Spleen (tissue), 11 donors: ENCODE results near the gene HLA-DMA. TPM values are rescaled to one million over a fixed set of nuclear protein-coding genes. Genes with fewer than 3 reads are reported as not detected.

Experiments
- DNase-seq: peaks from one replicate; pipeline ENCODE4 v3.0.0-alpha.2; 2020
- H3K27ac ChIP-seq, 8 donors: fragments of 200-600 bp; sonication (generic) in 7 of 8; 1 replicate in 4 of 8; 2 replicates in 4 of 8; pipeline versions ENCODE4 v1.5.0 to v1.8.0; 2016 to 2021; ENCODE audit warnings: inconsistent platforms in 4 of 8, mild to moderate bottlenecking in 4 of 8, moderate library complexity in 1 of 8
- H3K27me3 ChIP-seq, 7 donors: fragments of 200-600 bp; sonication (generic) in 6 of 7; replicated peaks in 1 of 7; 1 replicate in 4 of 7; 2 replicates in 3 of 7; pipeline versions ENCODE4 v1.5.0 to v1.8.0; 2016 to 2021; ENCODE audit warnings: inconsistent platforms in 3 of 7, mild to moderate bottlenecking in 1 of 7
- H3K36me3 ChIP-seq, 6 donors: fragments of 200-600 bp; sonication (generic) in 5 of 6; 1 replicate in 4 of 6; 2 replicates in 2 of 6; pipeline versions ENCODE4 v1.5.0 to v1.8.0; 2016 to 2021; ENCODE audit warnings: inconsistent platforms in 2 of 6
- H3K4me1 ChIP-seq, 6 donors: fragments of 200-600 bp; sonication (generic) in 5 of 6; 1 replicate in 3 of 6; 2 replicates in 3 of 6; pipeline versions ENCODE4 v1.5.0 to v1.8.0; 2016 to 2021; ENCODE audit warnings: inconsistent platforms in 3 of 6
- H3K4me3 ChIP-seq, 8 donors: fragments of 200-600 bp; sonication (generic) in 7 of 8; 1 replicate in 4 of 8; 2 replicates in 4 of 8; pipeline versions ENCODE4 v1.5.0 to v1.8.0; 2016 to 2021; ENCODE audit warnings: inconsistent platforms in 4 of 8, mild to moderate bottlenecking in 4 of 8, moderate library complexity in 2 of 8
- H3K9me3 ChIP-seq, 8 donors: fragments of 200-600 bp; sonication (generic) in 7 of 8; 1 replicate in 4 of 8; 2 replicates in 4 of 8; pipeline versions ENCODE4 v1.5.0 to v1.8.0; 2016 to 2021; ENCODE audit warnings: inconsistent platforms in 4 of 8
- CTCF ChIP-seq, 11 experiments: fragments of 200-600 bp in 7 of 11; fragments of 450-650 bp in 4 of 11; sonication (generic) in 4 of 11; IDR thresholded peaks in 8 of 11; conservative IDR thresholded peaks in 3 of 11; 1 replicate in 7 of 11; 2 replicates in 4 of 11; pipeline versions ENCODE4 v1.4.0 to v1.8.0; 2016 to 2021; ENCODE audit warnings: antibody characterized with exemption in 11 of 11, inconsistent platforms in 4 of 11, mild to moderate bottlenecking in 1 of 11
- POLR2A ChIP-seq, 3 donors: fragments of 450-650 bp; IDR thresholded peaks; one replicate each; pipeline ENCODE4 v1.5.1; 2017; ENCODE audit warnings: antibody characterized with exemption in 3 of 3, mild to moderate bottlenecking in 1 of 3
- POLR2AphosphoS5 ChIP-seq, 3 donors: sonication (generic); formaldehyde crosslinking; IDR thresholded peaks; one replicate each; pipeline ENCODE4 v1.5.1; 2017; ENCODE audit warnings: antibody characterized with exemption in 3 of 3
- WGBS, 5 donors: extraction: QIAGEN DNeasy Blood & Tissue Kit in 3 of 5; methylation state at CpG; one replicate each; pipeline versions ENCODE4 v1.1.5 to v1.1.7; 2013 to 2018; 5-methylcytosine and 5-hydroxymethylcytosine counted together
- intact Hi-C: fragments of 100-400 bp; cut with DNase I; formaldehyde crosslinking; loops from one replicate; pipeline ENCODE4 v1.15.0; 2023; ENCODE audit warnings: low total_unique reads
- polyA plus RNA-seq, 3 donors: library from polyadenylated mRNA; stranded (reverse); fragments of 200-250 nt; gene quantifications; one replicate each; pipeline ENCODE4 v1.2.1, GENCODE V29; 2013
- total RNA-seq, 7 donors: library from RNA; depleted of rRNA in 3 of 7; stranded (reverse); fragments of >200 nt in 3 of 7; fragmentation: NEBNext Ultra II Directional in 4 of 7; extraction: Animal tissue kit (Norgen Biotek cat#: 25700) in 4 of 7; gene quantifications; one replicate each; pipeline versions ENCODE4 v1.1.0 to v1.2.1, GENCODE V29; 2016 to 2021
- donor health status: healthy with polysubstance abuse.
- donor health status: DM: no; HTN: no; CAD: no; lungs with moderate emphysema.
- donor health status: DM: no; HTN: no; CAD: no.
- donor health status: Bipolar disorder and iron deficiency.
- donor health status: healthy.
- donor health status: DM: no; HTN: no; CAD: no.
- donor health status: DM: yes; HTN: yes; CAD: no.

Gene HLA-DMA
- total and polyA plus RNA-seq, 10 donors, result 141 to 423 (median 195) TPM

- TF ChIP-seq POLR2A (IDR thresholded peaks at IDR 0.05), result peak; percentile 59 to 95 (median 80)
- no peak for TF ChIP-seq CTCF (IDR thresholded peaks at IDR 0.05 in 8 of 11, conservative IDR thresholded peaks at IDR 0.05 in 3 of 11)
- TF ChIP-seq POLR2AphosphoS5 (IDR thresholded peaks at IDR 0.05), result peak; percentile 97 to 98 (median 97)
- Histone ChIP-seq H3K4me3 (peak within 1 kb of the TSS; percentile 74 to 99 (median 97)), H3K27me3 (no peaks in the 10 kb centered on the region), H3K27ac (peak within 1 kb of the TSS; percentile 91 to 100 (median 99)), H3K4me1 (peaks cover 18 to 66% (median 46%) of the 10 kb centered on the region in 6 donors), H3K9me3 (no peaks in the 10 kb centered on the region), H3K36me3 (peaks cover 0 to 12% (median 7%) of the 10 kb centered on the region in 6 donors)
- intact Hi-C loops, result no loop called here
- WGBS, 5 donors, result 0 to 1% (median 1%) methylated on average over 15 to 62 of the region's 62 CpGs
- peak; percentile 99 for DNase-seq
Measured at GRCh38 chr6:32968093-32968866, 15.4 kb upstream of the HLA-DMA start, which contains the start of gene BRD2. Gene BRD2 (plus strand): TSS chr6:32968594. CDS start chr6:32972899, 4,305 bp downstream.

GRCh38 chr6:32967151-32968091, 14.5 kb upstream of the HLA-DMA start:
- Histone ChIP-seq H3K9me3 (no peaks in the 10 kb centered on the region), H3K27me3 (no peaks in the 10 kb centered on the region), H3K36me3 (peaks cover 0 to 4% (median 2%) of the 10 kb centered on the region in 6 donors), H3K4me1 (peaks cover 18 to 75% (median 55%) of the 10 kb centered on the region in 6 donors), H3K27ac (peak overlapping the region; percentile 91 to 100 (median 99)), H3K4me3 (peak overlapping the region; percentile 74 to 99 (median 97))
- no peak for DNase-seq
- intact Hi-C loops, result no loop called here
- WGBS, 5 donors, result 2 to 3% (median 2%) methylated on average over 16 of the region's 16 CpGs
- TF ChIP-seq POLR2AphosphoS5 (IDR thresholded peaks at IDR 0.05) (no peak), POLR2A (IDR thresholded peaks at IDR 0.05) (no peak), CTCF (IDR thresholded peaks at IDR 0.05 in 8 of 11, conservative IDR thresholded peaks at IDR 0.05 in 3 of 11) (peak in 10 of 11 experiments; percentile 37 to 67 (median 56))

- DNase-seq, result no peak
- peak overlapping the region in 2 of 8 donors; percentile 99 to 100 for H3K27ac ChIP-seq
- H3K36me3 ChIP-seq, result no peaks in the 10 kb centered on the region
- H3K27me3 ChIP-seq, result no peaks in the 10 kb centered on the region
- no peaks in the 10 kb centered on the region for H3K9me3 ChIP-seq
- H3K4me3 ChIP-seq, result no peak overlapping the region
- peaks cover 18 to 76% (median 61%) of the 10 kb centered on the region in 6 donors for H3K4me1 ChIP-seq
- 86 to 93% (median 90%) methylated on average over 5 of the region's 5 CpGs for WGBS, 5 donors
- intact Hi-C loops, result no loop called here
- TF ChIP-seq POLR2AphosphoS5 (IDR thresholded peaks at IDR 0.05) (no peak), CTCF (IDR thresholded peaks at IDR 0.05 in 8 of 11, conservative IDR thresholded peaks at IDR 0.05 in 3 of 11) (no peak), POLR2A (IDR thresholded peaks at IDR 0.05) (no peak)
Measured at GRCh38 chr6:32964776-32965175, 11.9 kb upstream of the HLA-DMA start.
